ENCODE results near the gene EIF3D. TPM values are rescaled to one million over a fixed set of nuclear protein-coding genes. Genes with fewer than 3 reads are reported as not detected.

EIF3D gene
- total and polyA plus RNA-seq, 2 of the 13 experiments (the other 11 are each of a cell fraction or from before 2014, with no cell fraction given), result 118 to 274 TPM

- TF ChIP-seq ZNF432 (CRISPR knock-in tag; IDR thresholded peaks at IDR 0.05; ENCODE audit: borderline replicate concordance) (no peak), TRIM24 (CRISPR knock-in tag; IDR thresholded peaks at IDR 0.05) (no peak), MAFK (conservative IDR thresholded peaks at IDR 0.05 in 1 of 2, IDR thresholded peaks at IDR 0.05 in 1 of 2; ENCODE audit: low read length in 2 of 2) (no peak), ZNF296 (CRISPR knock-in tag; conservative IDR thresholded peaks at IDR 0.05) (no peak), NR1H2 (CRISPR knock-in tag; IDR thresholded peaks at IDR 0.05; ENCODE audit: borderline replicate concordance, low read depth) (no peak), SAP130 (CRISPR knock-in tag; IDR thresholded peaks at IDR 0.05; ENCODE audit: low read depth) (no peak), PHF5A (CRISPR knock-in tag; IDR thresholded peaks at IDR 0.05; ENCODE audit: low read depth, unreplicated experiment) (no peak), REPIN1 (CRISPR knock-in tag; IDR thresholded peaks at IDR 0.05; ENCODE audit: borderline replicate concordance, low read depth) (no peak), ZNF205 (CRISPR knock-in tag; IDR thresholded peaks at IDR 0.05) (no peak)
- TF ChIP-seq, protein P1, sequence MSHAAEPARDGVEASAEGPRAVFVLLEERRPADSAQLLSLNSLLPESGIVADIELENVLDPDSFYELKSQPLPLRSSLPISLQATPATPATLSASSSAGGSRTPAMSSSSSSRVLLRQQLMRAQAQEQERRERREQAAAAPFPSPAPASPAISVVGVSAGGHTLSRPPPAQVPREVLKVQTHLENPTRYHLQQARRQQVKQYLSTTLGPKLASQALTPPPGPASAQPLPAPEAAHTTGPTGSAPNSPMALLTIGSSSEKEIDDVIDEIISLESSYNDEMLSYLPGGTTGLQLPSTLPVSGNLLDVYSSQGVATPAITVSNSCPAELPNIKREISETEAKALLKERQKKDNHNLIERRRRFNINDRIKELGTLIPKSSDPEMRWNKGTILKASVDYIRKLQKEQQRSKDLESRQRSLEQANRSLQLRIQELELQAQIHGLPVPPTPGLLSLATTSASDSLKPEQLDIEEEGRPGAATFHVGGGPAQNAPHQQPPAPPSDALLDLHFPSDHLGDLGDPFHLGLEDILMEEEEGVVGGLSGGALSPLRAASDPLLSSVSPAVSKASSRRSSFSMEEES (CRISPR knock-in tag; IDR thresholded peaks at IDR 0.05), result no peak
- TF ChIP-seq, protein P2, sequence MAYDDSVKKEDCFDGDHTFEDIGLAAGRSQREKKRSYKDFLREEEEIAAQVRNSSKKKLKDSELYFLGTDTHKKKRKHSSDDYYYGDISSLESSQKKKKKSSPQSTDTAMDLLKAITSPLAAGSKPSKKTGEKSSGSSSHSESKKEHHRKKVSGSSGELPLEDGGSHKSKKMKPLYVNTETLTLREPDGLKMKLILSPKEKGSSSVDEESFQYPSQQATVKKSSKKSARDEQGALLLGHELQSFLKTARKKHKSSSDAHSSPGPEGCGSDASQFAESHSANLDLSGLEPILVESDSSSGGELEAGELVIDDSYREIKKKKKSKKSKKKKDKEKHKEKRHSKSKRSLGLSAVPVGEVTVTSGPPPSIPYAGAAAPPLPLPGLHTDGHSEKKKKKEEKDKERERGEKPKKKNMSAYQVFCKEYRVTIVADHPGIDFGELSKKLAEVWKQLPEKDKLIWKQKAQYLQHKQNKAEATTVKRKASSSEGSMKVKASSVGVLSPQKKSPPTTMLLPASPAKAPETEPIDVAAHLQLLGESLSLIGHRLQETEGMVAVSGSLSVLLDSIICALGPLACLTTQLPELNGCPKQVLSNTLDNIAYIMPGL (CRISPR knock-in tag; IDR thresholded peaks at IDR 0.05; ENCODE audit: borderline replicate concordance in 1 of 2, low read depth in 1 of 2), result no peak
- TF ChIP-seq, protein P3, sequence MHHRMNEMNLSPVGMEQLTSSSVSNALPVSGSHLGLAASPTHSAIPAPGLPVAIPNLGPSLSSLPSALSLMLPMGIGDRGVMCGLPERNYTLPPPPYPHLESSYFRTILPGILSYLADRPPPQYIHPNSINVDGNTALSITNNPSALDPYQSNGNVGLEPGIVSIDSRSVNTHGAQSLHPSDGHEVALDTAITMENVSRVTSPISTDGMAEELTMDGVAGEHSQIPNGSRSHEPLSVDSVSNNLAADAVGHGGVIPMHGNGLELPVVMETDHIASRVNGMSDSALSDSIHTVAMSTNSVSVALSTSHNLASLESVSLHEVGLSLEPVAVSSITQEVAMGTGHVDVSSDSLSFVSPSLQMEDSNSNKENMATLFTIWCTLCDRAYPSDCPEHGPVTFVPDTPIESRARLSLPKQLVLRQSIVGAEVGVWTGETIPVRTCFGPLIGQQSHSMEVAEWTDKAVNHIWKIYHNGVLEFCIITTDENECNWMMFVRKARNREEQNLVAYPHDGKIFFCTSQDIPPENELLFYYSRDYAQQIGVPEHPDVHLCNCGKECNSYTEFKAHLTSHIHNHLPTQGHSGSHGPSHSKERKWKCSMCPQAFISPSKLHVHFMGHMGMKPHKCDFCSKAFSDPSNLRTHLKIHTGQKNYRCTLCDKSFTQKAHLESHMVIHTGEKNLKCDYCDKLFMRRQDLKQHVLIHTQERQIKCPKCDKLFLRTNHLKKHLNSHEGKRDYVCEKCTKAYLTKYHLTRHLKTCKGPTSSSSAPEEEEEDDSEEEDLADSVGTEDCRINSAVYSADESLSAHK (CRISPR knock-in tag; IDR thresholded peaks at IDR 0.05; ENCODE audit: borderline replicate concordance), result no peak
These were observed 42.2 kb downstream of the EIF3D start (continued) for GRCh38 chr22:36486619-36487384.
